Left lung (tissue), 10 donors: ENCODE data around the gene MAN2B2. TPM values are rescaled to one million over a fixed set of nuclear protein-coding genes. Genes with fewer than 3 reads are reported as not detected.

Experiments used
- ATAC-seq: fragments of 200-7000 bp; cut with Tn5 transposase; one replicate; pipeline ENCODE4 v1.9.1; 2020; ENCODE audit warnings: moderate library complexity
- DNase-seq, 4 donors: peaks; one replicate each; pipeline ENCODE4 v3.0.0-alpha.2; 2013 to 2020
- H3K27ac ChIP-seq, 2 donors: fragments of 200-600 bp; sonication (generic) in 1 of 2; one replicate each; pipeline versions ENCODE4 v1.5.0 to v1.8.0; 2020 to 2021
- H3K27me3 ChIP-seq, 2 donors: fragments of 200-600 bp; sonication (generic) in 1 of 2; one replicate each; pipeline versions ENCODE4 v1.5.0 to v1.8.0; 2020 to 2021
- H3K36me3 ChIP-seq, 2 donors: fragments of 200-600 bp; sonication (generic) in 1 of 2; one replicate each; pipeline versions ENCODE4 v1.5.0 to v1.8.0; 2020 to 2021
- H3K4me1 ChIP-seq, 2 donors: fragments of 200-600 bp; one replicate each; pipeline ENCODE4 v1.8.0; 2021
- H3K4me3 ChIP-seq, 2 donors: fragments of 200-600 bp; sonication (generic) in 1 of 2; one replicate each; pipeline versions ENCODE4 v1.5.0 to v1.8.0; 2020 to 2021; ENCODE audit warnings: mild to moderate bottlenecking in 1 of 2
- H3K9me3 ChIP-seq, 2 donors: fragments of 200-600 bp; sonication (generic) in 1 of 2; one replicate each; pipeline versions ENCODE4 v1.5.0 to v1.8.0; 2020 to 2021
- intact Hi-C, 2 donors: fragments of 100-400 bp; cut with DNase I; formaldehyde crosslinking; loops; one replicate each; pipeline versions ENCODE4 v1.11.2 to v1.14.2; 2022
- polyA plus RNA-seq, 6 donors: library from polyadenylated mRNA; unstranded; fragments of 120-200 nt; gene quantifications; one replicate each; pipeline ENCODE4 v1.2.1, GENCODE V29; 2013; ENCODE audit not compliant: insufficient read length in 6 of 6
- total RNA-seq, 2 donors: library from RNA; stranded (reverse); fragmentation: NEBNext Ultra II Directional; extraction: Animal tissue kit (Norgen Biotek cat#: 25700); gene quantifications; one replicate each; pipeline ENCODE4 v1.2.1, GENCODE V29; 2021
- TF ChIP-seq, protein P1 (sequence below), 2 donors: fragments of 200-600 bp; sonication (generic) in 1 of 2; IDR thresholded peaks; one replicate each; pipeline versions ENCODE4 v1.5.0 to v1.8.0; 2021; ENCODE audit warnings: antibody characterized with exemption in 2 of 2
- donor health status: DM: no; HTN: yes; CAD: no.
- donor health status: DM: no; HTN: no; CAD: no.

Gene MAN2B2
- total and polyA plus RNA-seq, 8 donors = 14.2 to 38.3 (median 16.4) TPM

DNA sequence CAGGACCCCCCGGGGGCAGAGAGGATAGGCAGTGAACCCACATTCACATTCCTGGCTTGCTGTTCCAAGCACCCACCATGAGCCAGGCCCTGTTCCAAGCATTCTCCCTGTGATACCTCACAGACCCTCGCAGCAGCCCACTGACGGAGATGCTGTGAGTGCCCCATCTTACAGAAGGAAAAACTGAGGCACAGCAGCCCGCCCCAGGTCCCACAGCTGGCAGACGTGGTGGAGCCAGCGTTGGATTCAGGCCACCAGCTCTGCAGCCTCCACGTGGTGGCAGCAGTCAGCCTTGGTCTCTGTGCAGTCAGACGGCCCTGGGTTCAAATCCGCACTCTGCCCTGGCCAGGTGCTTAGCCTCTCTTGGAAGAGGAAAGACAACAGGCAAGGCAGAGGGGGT lies 16.8 kb downstream of the MAN2B2 start:
- Histone ChIP-seq H3K27me3 (no peaks in the 10 kb centered on the region), H3K4me1 (no peaks in the 10 kb centered on the region), H3K4me3 (no peak overlapping the region), H3K36me3 (peaks cover 0 to 85% of the 10 kb centered on the region in 2 donors), H3K9me3 (no peaks in the 10 kb centered on the region), H3K27ac (no peak overlapping the region)
- TF ChIP-seq, protein P1, sequence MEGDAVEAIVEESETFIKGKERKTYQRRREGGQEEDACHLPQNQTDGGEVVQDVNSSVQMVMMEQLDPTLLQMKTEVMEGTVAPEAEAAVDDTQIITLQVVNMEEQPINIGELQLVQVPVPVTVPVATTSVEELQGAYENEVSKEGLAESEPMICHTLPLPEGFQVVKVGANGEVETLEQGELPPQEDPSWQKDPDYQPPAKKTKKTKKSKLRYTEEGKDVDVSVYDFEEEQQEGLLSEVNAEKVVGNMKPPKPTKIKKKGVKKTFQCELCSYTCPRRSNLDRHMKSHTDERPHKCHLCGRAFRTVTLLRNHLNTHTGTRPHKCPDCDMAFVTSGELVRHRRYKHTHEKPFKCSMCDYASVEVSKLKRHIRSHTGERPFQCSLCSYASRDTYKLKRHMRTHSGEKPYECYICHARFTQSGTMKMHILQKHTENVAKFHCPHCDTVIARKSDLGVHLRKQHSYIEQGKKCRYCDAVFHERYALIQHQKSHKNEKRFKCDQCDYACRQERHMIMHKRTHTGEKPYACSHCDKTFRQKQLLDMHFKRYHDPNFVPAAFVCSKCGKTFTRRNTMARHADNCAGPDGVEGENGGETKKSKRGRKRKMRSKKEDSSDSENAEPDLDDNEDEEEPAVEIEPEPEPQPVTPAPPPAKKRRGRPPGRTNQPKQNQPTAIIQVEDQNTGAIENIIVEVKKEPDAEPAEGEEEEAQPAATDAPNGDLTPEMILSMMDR (IDR thresholded peaks at IDR 0.05) = no peak
- intact Hi-C loops = no loop called here
- DNase-seq (no peak), ATAC-seq (no peak)

DNA sequence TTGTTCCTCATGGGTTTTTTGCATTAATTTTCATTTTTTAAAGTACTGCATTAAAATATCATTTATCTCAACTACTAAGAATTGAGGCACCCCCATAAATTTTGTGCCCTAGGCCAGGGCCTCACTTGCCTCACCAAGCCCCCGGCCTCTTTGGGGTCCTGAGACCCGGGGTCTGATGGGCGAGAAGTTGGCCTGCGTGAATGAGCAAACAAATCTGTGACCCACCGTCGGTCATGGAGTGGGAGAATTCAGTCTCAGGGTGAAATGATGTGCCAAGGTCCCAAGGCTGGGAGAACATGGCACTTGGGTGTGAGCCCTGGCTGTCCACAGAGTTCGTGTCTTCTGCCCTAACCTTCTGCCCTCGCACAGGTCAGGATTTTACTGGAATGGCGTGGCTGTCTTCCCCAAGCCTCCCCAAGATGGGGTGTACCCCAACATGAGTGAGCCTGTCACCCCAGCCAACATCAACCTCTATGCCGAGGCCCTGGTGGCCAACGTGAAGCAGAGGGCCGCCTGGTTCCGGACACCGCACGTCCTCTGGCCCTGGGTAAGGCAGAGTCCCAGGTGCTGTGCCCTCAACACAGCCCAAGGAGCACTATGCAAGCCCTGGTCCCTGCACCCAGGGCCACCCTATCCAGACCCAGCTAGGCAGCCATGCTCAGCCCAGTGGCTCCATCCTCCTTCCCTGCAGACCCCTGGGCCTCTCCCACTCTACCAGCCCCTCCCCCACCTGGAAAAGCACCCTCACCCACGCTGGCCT lies 18.0 kb downstream of the MAN2B2 start:
- TF ChIP-seq, protein P1 (IDR thresholded peaks at IDR 0.05) = no peak
- peaks cover 0 to 86% of the 10 kb centered on the region in 2 donors for H3K36me3 ChIP-seq

DNA sequence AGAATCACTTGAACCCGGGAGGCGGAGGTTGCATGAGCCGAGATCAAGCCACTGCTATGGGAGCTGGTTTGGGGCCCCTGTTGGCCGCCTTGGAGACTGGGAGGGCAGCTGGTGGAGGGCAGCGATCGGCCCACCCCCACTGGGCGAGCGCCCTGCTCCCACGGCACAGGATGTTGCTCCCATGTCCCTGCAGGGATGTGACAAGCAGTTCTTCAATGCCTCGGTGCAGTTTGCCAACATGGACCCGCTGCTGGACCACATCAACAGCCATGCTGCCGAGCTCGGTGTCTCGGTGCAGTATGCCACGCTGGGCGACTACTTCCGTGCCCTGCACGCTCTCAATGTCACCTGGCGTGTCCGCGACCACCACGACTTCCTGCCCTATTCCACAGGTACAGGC lies 19.4 kb downstream of the MAN2B2 start:
- Histone ChIP-seq H3K9me3 (no peaks in the 10 kb centered on the region), H3K4me1 (no peaks in the 10 kb centered on the region), H3K27ac (no peak overlapping the region), H3K4me3 (no peak overlapping the region), H3K36me3 (peaks cover 0 to 87% of the 10 kb centered on the region in 2 donors), H3K27me3 (no peaks in the 10 kb centered on the region)
- no peak for ATAC-seq
- no peak for DNase-seq
- TF ChIP-seq, protein P1 (IDR thresholded peaks at IDR 0.05) = no peak
- intact Hi-C loops = no loop called here

More for the DNA sequence above, 18.0 kb downstream of the MAN2B2 start:
- Histone ChIP-seq H3K27me3 (no peaks in the 10 kb centered on the region), H3K4me3 (no peak overlapping the region), H3K4me1 (no peaks in the 10 kb centered on the region), H3K27ac (no peak overlapping the region), H3K9me3 (no peaks in the 10 kb centered on the region)
- DNase-seq (no peak), ATAC-seq (no peak)
- intact Hi-C loops = no loop called here

DNA sequence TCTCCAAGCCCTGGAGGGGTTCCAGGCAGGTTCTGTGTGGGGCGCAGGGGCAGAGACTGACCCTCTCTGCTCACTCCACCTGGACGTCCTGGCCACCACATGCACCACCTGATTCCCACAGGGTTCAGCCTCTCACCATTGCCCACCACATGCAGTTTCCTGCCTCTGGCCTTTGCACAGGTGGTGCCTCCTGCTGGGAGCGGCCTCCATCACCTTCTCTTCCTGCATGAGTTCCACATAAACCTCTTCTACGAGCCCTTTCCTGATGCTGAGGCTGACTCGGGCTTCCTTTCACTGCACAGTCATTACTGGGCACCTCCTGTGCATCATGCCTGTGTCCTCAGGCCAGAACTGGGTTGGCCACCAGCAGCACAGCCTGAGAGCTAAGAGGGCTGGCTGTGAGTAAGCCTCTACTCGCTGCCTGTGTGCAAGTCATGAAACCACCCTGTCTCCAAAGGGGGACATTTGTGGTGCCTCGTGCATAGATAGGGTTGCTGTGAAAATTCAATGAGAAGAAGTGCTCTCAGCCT lies 19.9 kb downstream of the MAN2B2 start:
- Histone ChIP-seq H3K27ac (no peak overlapping the region), H3K27me3 (no peaks in the 10 kb centered on the region), H3K4me3 (no peak overlapping the region), H3K4me1 (no peaks in the 10 kb centered on the region), H3K9me3 (no peaks in the 10 kb centered on the region), H3K36me3 (peaks cover 0 to 85% of the 10 kb centered on the region in 2 donors)
- intact Hi-C loops = no loop called here
- DNase-seq = no peak
- TF ChIP-seq, protein P1 (IDR thresholded peaks at IDR 0.05) = no peak
- ATAC-seq = no peak

DNA sequence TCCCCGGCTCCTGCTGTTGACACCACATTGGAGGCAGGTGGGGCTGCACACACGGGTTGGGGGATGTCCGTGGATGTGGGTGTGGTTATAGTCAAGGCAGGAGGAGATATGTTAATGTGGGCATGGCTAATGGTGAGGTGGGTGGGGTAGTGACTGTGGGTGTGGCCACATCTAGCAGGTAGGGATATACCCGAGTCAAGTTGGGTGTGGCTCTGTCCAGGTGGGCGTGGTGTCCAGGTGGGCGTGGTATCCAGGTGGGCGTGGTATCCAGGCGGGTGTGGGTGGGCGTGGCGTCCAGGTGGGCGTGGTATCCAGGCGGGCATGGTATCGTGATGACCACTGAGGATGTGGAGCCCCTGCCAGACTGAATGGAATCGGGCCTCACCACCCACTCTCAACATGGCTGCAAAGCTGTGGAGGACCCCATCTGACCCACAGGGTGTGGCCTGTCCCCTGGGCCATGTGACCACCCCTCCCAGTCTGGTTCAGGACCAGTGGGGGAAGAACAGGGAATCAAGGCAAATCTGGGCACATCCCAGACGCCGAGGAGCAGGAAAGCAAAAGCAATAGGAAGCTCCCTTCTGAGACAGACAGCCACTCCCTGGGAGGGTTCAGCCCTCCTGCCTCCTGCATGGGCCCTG lies 21.0 kb downstream of the MAN2B2 start:
- no peaks in the 10 kb centered on the region for H3K9me3 ChIP-seq
- no peaks in the 10 kb centered on the region for H3K27me3 ChIP-seq
- ATAC-seq (no peak), DNase-seq (no peak)
- intact Hi-C loops = no loop called here
- H3K4me3 ChIP-seq = no peak overlapping the region
- TF ChIP-seq, protein P1 (IDR thresholded peaks at IDR 0.05) = no peak
- H3K4me1 ChIP-seq = no peaks in the 10 kb centered on the region
- peaks cover 0 to 85% of the 10 kb centered on the region in 2 donors for H3K36me3 ChIP-seq
- no peak overlapping the region for H3K27ac ChIP-seq
